NT2/D1 (cell line): ENCODE measurements around the gene PHAF1.

Source experiments
- SUZ12 ChIP-seq: IDR thresholded peaks from 2 replicates; pipeline ENCODE4 v1.6.1; 2011; ENCODE audit not compliant: insufficient read length, insufficient read depth; ENCODE audit errors: extremely low read depth
- YY1 ChIP-seq: IDR thresholded peaks from 2 replicates; pipeline ENCODE4 v1.6.1; 2011; ENCODE audit not compliant: insufficient read length, insufficient read depth
- ZNF274 ChIP-seq: IDR thresholded peaks from 2 replicates; pipeline ENCODE4 v1.6.1; 2011; ENCODE audit warnings: mild to moderate bottlenecking, low read depth, low read length

DNA sequence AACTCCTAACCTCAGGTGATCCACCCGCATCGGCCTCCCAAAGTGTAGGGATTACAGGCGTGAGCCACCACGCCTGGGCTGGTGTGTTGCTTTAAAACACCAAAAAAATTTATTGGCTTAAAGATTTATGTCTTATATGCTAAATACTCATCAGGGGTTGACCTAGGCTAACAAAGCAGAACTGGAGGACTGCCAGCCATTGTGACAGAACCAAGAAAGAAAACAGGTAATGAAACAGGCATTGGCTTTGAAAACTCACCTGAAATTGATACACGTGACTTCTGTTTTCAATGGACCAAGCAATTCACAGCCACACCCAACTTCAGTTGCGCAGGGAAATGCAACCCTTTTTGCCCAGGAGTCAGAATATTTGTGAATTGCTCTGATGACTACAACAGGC lies 4.9 kb upstream of the PHAF1 start:
- TF ChIP-seq ZNF274, result no peak
- TF ChIP-seq SUZ12, result no peak
- no peak for TF ChIP-seq YY1
